ENCODE results near the gene R3HDM4.

Gene R3HDM4

DNA sequence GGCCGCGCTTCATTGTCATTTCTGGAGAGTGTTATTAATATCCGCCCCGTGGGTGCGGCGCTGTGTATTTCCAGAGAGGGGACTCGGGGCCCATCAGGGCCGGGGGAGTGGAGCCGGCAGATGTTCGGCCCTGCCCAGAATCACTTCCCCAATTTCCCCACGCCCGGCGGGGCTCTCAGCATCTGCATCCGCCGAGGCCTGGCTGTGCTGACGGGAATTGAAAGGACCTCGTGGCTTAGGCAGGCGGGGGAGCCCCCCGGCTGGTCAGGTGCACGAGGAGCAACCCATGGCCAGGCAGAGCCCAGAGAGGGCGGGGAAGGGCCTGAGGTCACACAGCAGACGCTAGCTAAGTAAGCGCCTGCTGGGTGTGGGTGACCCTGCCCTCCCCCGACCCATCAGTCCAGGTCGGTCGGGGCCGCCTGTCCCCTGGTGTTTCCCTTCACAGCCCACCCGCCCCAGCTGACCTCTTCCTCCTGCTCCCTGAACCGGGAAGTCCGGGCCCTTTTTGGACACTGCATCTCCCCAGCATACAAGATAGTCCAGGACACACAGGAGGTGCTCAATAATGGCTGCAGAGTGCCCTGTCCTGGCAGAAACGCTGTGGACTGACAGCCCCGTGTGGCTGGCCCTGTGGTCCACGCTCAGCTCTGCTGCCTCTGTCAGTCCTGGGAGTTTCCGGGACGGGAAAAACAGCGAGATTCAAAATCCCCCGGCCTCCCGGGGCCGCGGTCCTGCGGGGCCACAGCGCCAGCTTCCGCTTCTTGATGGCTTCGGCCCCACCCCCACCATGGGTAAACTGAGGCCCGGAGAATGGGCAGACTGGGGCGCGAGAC lies 34.9 kb upstream of the R3HDM4 start:
- DNase-seq (ENCODE audit: low read depth, low spot score) = no peak

- DNase-seq (ENCODE audit: low read depth, low spot score) = no peak
Observed at GRCh38 chr19:947090-947706, 34.2 kb upstream of the R3HDM4 start.

GRCh38 chr19:945401-946252 lies 32.6 kb upstream of the R3HDM4 start:
- DNase-seq (ENCODE audit: low read depth, low spot score) = no peak

DNA sequence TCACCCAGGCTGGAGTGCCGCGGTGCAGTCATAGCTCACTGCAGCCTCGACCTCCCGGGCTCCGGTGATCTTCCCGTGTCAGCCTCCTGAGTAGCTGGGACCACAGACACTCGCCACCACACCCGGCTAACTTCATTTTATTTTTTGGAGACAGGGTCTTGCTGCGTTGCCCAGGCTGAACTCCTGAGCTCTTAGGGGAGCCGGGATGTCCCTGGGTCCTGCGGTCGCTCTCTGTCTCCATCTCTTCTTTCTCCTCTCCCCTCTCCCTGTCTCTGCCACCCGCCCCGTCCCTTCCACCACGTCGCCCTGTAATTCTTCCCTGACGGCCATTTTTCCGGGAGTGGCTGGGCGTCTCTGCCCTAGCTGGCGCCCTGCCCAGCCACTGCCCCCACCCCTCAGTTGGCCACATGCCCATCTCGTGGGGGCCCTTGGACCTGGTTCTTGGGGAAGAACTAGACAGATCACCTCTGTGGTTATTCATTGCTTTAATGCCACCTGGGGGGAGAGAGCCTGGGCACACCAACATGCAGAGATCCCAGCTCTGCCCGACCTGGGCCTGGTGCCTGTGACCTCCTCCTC lies 31.7 kb upstream of the R3HDM4 start:
- DNase-seq (ENCODE audit: low read depth, low spot score) = no peak

DNA sequence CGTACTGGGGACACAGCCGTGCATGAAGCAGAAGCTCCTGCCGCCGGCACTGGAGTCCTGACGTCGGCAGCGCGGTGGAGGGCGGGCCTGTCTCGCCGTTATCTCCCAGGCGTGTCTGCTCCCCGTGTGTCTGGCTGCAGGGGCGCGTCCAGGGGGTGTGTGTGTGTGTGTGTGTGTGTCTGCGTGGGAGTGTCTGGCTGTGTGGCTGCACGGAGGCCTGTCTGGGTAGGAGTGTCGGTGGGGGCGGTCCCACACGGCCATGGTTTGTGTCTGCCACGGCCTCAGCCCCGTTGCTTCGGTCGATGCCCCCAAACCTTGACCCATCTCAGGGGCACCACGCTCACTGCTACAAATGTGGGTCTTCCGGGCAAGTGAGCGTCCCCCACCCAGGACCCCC lies 31.1 kb upstream of the R3HDM4 start:
- DNase-seq (ENCODE audit: low read depth, low spot score) = no peak

DNA sequence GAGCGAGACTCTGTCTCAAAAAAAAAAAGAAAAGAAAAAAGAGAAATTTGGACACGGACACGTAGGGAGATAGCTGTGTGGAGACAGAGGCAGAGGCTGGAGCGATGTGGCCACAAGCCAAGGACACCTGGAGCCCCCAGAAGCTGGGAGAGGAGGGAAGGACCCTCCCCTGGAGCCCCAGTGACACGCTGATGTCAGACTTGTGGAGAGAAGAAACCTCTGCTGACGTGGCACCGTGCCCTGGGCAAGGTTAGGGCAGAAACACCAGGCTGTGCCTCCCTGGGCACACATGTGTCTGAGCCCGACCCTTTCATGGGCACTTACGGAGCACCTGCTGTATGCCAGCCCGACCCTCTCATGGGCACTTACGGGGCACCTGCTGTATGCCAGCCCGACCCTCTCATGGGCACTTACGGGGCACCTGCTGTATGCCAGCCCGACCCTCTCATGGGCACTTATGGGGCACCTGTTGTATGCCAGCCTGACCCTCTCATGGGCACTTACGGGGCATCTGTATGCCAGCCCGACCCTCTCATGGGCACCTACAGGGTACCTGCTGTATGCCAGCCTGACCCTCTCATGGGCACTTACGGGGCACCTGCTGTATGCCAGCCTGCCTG lies 30.6 kb upstream of the R3HDM4 start:
- DNase-seq (ENCODE audit: low read depth, low spot score) = no peak

- DNase-seq (ENCODE audit: low read depth, low spot score) = no peak
Observed at GRCh38 chr19:942133-942645, 29.2 kb upstream of the R3HDM4 start.

GRCh38 chr19:941292-942132 lies 28.5 kb upstream of the R3HDM4 start:
- DNase-seq (ENCODE audit: low read depth, low spot score) = no peak

GRCh38 chr19:940591-941291 lies 27.7 kb upstream of the R3HDM4 start:
- DNase-seq (ENCODE audit: low read depth, low spot score) = no peak

DNA sequence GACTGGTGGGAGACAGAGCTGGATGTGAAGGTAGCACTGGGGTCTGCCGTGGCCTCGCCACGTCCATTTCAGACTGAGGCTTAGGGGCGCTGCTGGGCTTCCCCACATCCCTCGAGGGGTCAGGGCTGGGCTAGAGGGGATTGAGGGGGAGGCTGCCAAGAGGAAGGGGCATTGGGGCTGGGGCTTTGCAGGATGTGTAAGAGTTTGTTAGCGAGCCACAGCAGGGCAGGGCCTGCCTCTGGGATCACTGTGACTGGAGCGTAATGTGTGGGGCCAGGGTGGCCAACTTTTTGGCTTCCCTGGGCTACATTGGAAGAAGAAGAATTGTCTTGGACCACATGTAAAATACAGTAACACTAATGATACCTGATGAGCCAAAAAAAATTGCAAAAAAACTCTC lies 26.9 kb upstream of the R3HDM4 start:
- DNase-seq (ENCODE audit: low read depth, low spot score) = no peak

- no peak for DNase-seq (ENCODE audit: low read depth, low spot score)
Observed at GRCh38 chr19:939439-939838, 26.4 kb upstream of the R3HDM4 start.

DNA sequence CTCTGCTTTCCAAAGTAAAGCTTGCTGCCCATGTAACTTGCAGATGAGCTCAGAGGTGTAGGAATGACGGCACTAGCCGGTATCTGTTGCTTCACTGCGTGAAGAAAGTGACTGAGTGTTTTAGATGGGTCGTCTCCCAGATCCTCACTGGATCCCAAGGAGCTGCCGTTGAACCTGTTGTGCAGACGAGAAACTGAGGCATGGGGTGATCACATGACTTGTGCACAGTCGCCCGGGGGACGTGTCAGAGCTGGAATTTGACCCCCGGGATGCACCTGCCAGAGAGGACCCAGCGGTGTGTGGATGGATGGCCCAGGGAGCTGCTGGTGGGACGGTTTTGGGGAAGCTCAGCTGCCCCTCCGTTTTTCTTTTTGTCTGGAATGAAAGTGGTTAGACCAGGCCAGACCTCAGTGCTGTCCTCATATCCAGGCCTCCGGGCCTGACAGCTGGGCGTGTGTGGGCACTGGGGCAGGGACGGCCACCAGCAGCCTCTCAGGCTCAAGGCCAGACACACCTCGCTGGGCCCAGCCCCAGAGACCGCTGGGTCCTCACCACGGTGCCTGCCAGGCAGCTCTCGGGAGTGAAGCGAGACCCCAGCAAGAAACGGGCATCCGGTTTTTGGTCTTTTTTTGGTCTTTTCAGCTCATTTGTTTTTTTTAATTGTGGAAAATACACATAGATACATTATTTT lies 25.4 kb upstream of the R3HDM4 start:
- no peak for DNase-seq (ENCODE audit: low read depth, low spot score)

DNA sequence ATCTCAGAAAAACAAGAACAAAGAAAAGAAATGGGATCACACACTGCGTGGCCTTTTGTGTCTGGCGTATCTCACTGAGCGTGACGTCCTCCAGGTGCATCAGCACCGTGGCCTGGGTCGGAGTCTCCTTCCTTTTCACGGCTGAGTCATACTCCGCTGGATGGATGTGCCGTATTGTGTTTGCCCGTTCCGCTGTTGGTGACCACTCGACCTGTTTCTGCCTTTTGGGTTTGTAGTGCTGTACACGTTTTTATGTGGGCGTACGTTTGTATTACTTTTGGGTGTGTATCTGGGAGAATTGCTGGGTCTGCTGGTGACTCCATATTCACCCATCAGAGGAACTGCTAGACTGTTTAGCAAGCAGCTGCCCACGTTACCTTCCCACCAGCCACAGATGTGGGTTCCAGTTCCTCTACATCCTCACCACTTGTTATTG lies 24.3 kb upstream of the R3HDM4 start:
- no peak for DNase-seq (ENCODE audit: low read depth, low spot score)

DNA sequence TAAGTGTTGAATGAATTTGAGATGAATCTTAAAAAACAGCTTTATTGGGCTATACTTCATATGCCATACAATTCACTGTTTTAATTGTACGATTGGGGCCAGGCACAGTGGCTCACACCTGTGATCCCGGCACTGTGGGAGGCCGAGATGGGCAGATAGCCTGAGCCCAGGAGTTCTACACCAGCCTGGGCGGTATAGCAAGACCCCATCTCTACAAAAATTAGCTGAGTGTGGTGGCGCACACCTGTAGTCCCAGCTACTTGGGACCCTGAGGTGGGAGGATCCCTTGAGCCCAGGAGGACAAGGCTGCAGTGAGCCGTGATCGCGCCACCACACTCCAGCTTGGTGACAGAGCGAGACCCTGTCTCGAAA lies 23.1 kb upstream of the R3HDM4 start:
- no peak for DNase-seq (ENCODE audit: low read depth, low spot score)

DNA sequence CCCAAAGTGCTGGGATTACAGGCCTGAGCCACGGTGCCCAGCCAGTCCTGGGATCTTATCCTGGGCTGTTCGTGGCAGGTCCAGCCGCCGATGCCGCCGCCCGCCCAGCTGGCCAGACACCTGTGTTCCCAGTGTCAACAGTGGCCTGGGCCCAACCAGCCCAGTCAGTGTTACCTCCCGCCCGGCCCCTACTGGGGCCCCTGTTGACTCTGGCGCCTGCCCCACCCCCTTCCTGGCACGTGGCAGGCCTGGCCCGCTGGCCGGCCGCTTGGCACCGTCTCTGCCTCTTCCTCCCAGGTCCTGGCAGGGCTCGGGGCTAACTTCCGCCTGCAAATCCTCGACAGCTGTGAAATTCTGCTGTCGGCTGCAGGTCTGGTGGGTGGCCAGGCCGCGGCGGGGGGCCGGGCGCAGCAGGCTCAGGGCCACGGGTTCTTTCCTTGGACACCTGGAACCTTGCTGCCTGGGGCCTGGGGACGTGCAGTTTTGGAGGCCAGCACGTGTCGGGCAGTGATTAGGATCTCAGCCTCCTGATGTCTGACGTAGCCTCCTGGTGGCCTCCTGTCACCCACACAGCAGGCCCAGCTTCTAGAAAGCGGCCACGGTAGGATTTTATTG lies 22.0 kb upstream of the R3HDM4 start:
- DNase-seq (ENCODE audit: low read depth, low spot score) = no peak

DNA sequence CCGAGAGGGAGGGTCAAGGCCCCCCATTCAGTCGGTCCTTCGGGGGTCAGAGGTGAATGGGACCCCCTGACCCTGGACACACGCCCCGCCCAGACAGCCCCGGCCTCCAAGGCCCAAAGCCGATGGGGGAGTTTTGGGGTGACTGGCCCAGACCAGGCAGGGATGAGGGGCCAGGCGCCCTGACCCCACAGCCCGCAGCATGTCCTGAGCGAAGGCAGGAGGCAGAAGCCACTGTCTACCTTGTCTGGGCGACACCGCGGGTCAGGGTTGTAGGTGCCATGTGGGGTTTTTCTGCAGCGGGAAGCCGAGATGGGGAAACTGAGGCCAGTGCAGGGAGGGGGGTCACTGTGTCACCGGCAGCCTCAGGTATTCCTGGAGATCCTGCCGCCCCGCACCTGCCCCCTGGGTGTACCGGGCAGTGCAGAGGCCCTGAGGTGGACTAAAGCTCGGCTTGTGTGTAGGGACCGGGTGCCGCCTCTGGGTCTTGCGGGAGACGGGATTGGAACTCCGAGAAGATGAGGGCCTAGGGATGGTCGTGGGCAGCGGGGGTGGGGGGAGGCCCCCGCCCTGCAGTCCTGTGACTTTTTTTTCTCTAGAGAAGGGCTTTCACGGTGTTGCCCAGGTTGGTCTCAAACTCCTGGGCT lies 21.3 kb upstream of the R3HDM4 start:
- DNase-seq (ENCODE audit: low read depth, low spot score) = no peak

DNA sequence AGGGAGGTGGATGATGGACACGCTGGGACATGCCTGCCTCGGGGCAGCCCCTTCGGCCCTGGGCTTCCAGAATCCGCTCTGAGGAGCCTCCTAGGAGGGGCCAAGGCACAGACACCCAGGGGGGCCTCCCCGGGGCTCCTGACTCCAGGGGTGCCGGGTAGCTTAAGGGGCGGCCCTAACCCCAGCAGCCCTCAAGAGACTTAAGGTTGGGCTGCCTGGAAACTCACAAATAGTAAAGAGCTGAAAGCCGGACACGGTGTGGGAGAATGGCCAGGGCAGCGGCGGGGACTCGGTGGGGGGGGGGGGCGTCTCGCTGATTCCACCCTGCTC lies 20.5 kb upstream of the R3HDM4 start:
- no peak for DNase-seq (ENCODE audit: low read depth, low spot score)

Data from smooth muscle cell of the brain vasculature (primary cell).